Mesodermal cell (in vitro differentiated cells): ENCODE measurements around the gene OPN3.

ENCODE experiments used
- H3K27ac ChIP-seq: 2 replicates; pipeline ENCODE4 v1.7.0; 2013; ENCODE audit warnings: mild to moderate bottlenecking, low read depth, low read length, moderate library complexity; ENCODE audit not compliant: severe bottlenecking
- H3K36me3 ChIP-seq: 2 replicates; pipeline ENCODE4 v1.7.1; 2013; ENCODE audit warnings: mild to moderate bottlenecking, low read length, moderate library complexity; ENCODE audit not compliant: control insufficient read depth, insufficient read depth
- H3K4me1 ChIP-seq: one replicate; pipeline ENCODE4 v1.7.1; 2013; ENCODE audit warnings: mild to moderate bottlenecking, low read length; ENCODE audit not compliant: insufficient read depth, control insufficient read depth, poor library complexity, severe bottlenecking
- H3K4me3 ChIP-seq: 2 replicates; pipeline ENCODE4 v1.7.0; 2013; ENCODE audit warnings: low read length, control low read depth, mild to moderate bottlenecking; ENCODE audit not compliant: insufficient read depth, poor library complexity, severe bottlenecking; ENCODE audit errors: extremely low read depth
- H3K9me3 ChIP-seq: 2 replicates; pipeline ENCODE4 v1.7.1; 2013; ENCODE audit warnings: mild to moderate bottlenecking, low read length, moderate library complexity; ENCODE audit not compliant: control insufficient read depth
- WGBS, 2 experiments: methylation state at CpG; one replicate each; pipeline ENCODE4 v1.1.5; 2013; ENCODE audit warnings: missing lambda C conversion rate in 2 of 2; ENCODE audit not compliant: insufficient coverage in 2 of 2; 5-methylcytosine and 5-hydroxymethylcytosine counted together

The OPN3 gene

GRCh38 chr1:241637046-241637590 is 3.1 kb downstream of the OPN3 start:
- Histone ChIP-seq H3K4me3 (peak overlapping the region; percentile 81), H3K36me3 (peaks cover 31% of the 10 kb centered on the region)

DNA sequence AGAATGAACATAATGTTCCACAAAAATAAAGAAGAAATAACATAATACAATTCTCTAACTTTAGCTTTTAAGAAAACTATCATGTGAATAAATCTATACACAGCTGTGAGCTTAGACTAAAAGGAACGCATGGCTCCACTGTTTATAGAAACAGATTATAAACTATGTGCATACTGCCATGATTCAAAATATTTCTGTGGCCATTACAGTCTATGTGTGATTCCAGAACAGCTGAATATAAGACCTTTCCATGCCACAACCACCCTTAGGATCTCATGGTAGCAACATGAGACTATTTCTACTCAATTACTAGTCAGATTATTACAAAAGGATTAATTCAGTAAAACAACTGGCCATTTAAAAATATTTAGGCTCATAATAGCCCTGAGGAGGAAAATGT is 3.9 kb downstream of the OPN3 start:
- no CpG with 5 or more reads among the region's 1 CpG for WGBS, 2 experiments
- no peaks in the 10 kb centered on the region for H3K9me3 ChIP-seq
- no peak overlapping the region for H3K27ac ChIP-seq
- H3K36me3 ChIP-seq, result peaks cover 37% of the 10 kb centered on the region
- peaks cover 13% of the 10 kb centered on the region for H3K4me1 ChIP-seq
- H3K4me3 ChIP-seq, result no peak overlapping the region

More at GRCh38 chr1:241637046-241637590, 3.1 kb downstream of the OPN3 start:
- Histone ChIP-seq H3K27ac (no peak overlapping the region), H3K4me1 (peaks cover 13% of the 10 kb centered on the region), H3K9me3 (peaks cover 4% of the 10 kb centered on the region)

DNA sequence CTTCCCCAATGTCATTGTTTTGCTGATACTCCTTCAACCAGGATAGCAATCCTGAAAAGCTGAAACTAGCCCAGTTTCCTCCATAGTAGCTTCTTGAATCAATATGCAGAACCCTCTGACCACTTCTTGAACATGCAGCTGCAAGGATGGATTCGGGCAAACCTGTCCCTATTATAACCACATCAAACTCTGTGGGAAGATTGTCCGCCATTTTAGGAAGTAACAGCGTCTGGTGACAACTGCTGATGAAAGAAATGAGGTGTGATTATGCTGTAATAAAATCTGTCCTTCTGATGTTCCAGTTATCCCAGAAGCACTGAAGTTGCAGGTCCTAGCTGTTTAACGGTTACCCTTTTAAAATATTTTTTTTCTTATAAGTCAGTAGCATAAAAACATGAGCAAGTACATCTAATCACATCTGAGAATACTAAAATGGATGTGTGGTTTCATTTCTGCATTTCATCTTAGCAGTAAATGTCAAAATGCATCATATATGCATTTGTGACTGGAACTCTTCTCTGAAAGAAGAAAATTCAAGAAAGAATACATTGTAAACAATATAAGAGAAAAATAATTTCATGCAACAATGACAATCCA is 4.5 kb downstream of the OPN3 start:
- no peak overlapping the region for H3K27ac ChIP-seq
- 100% methylated on average over 1 of the region's 4 CpGs; no CpG with 5 or more reads in 1 of the 2 experiments for whole genome bisulfite sequencing, 2 experiments
- no peaks in the 10 kb centered on the region for H3K9me3 ChIP-seq
- peaks cover 13% of the 10 kb centered on the region for H3K4me1 ChIP-seq
- peaks cover 37% of the 10 kb centered on the region for H3K36me3 ChIP-seq
- H3K4me3 ChIP-seq, result no peak overlapping the region

- Histone ChIP-seq H3K4me1 (peaks cover 10% of the 10 kb centered on the region), H3K36me3 (peaks cover 42% of the 10 kb centered on the region), H3K27ac (no peak overlapping the region), H3K9me3 (no peaks in the 10 kb centered on the region), H3K4me3 (no peak overlapping the region)
- WGBS, 2 experiments, result no CpG with 5 or more reads among the region's 3 CpGs
Observed at GRCh38 chr1:241632987-241633386, 7.2 kb downstream of the OPN3 start.

GRCh38 chr1:241631674-241632073 is 8.5 kb downstream of the OPN3 start:
- Histone ChIP-seq H3K9me3 (no peaks in the 10 kb centered on the region), H3K36me3 (peaks cover 43% of the 10 kb centered on the region), H3K4me3 (no peak overlapping the region), H3K4me1 (peaks cover 11% of the 10 kb centered on the region), H3K27ac (no peak overlapping the region)
- WGBS, 2 experiments, result 80% methylated on average over 1 of the region's 5 CpGs

DNA sequence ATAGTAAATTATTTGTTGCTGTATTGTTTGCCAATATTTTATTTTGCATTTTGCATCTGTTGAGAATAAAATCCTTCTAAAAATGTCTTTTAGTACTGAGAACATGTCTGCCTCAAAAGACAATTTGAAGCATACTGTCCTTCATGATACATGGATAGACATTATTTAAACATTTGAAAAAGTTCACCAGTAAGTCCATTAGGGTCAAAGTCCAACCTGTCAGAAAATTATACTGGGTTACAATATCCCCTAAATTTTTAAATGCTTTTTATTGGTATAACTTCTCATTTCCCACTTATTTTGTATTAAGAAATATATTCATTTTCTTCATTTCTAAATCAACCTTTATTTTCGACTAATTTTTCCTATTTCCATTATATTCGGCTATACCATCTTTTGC is 9.3 kb downstream of the OPN3 start:
- no CpG with 5 or more reads among the region's 2 CpGs for whole genome bisulfite sequencing, 2 experiments

GRCh38 chr1:241630476-241630875 is 9.7 kb downstream of the OPN3 start:
- Histone ChIP-seq H3K4me3 (no peak overlapping the region), H3K9me3 (no peaks in the 10 kb centered on the region), H3K4me1 (peaks cover 11% of the 10 kb centered on the region), H3K36me3 (peaks cover 44% of the 10 kb centered on the region), H3K27ac (no peak overlapping the region)
- no CpG with 5 or more reads among the region's 1 CpG for WGBS, 2 experiments

More for the DNA sequence above, 9.3 kb downstream of the OPN3 start:
- peaks cover 44% of the 10 kb centered on the region for H3K36me3 ChIP-seq
- no peak overlapping the region for H3K4me3 ChIP-seq
- H3K9me3 ChIP-seq, result no peaks in the 10 kb centered on the region
- H3K4me1 ChIP-seq, result peaks cover 11% of the 10 kb centered on the region
- no peak overlapping the region for H3K27ac ChIP-seq

DNA sequence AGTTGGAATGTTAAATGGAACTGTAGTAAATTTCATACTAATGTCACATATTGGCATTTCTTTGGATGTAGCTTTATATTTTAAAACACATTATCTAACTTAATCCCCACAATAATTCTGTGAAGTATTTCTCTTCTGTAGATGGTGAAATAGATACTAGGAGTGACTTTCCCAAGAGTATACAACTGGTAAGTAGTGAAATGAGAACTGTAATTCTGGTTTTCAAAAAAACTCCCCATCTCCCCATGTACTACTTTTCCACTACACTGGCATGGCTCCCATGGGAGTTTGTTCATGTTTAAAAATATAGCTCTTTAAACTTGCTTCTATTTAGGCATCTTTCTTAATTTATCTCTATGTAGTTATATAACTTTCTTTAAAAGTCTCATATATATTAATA is 10.2 kb downstream of the OPN3 start:
- no peak overlapping the region for H3K4me3 ChIP-seq
- no peak overlapping the region for H3K27ac ChIP-seq
- H3K4me1 ChIP-seq, result peaks cover 11% of the 10 kb centered on the region
- peaks cover 39% of the 10 kb centered on the region for H3K36me3 ChIP-seq
- no peaks in the 10 kb centered on the region for H3K9me3 ChIP-seq

GRCh38 chr1:241627453-241628259 is 12.5 kb downstream of the OPN3 start:
- Histone ChIP-seq H3K4me1 (peaks cover 7% of the 10 kb centered on the region), H3K4me3 (no peak overlapping the region), H3K36me3 (peaks cover 23% of the 10 kb centered on the region), H3K9me3 (no peaks in the 10 kb centered on the region), H3K27ac (no peak overlapping the region)
- WGBS, 2 experiments, result 89 to 96% methylated on average over 5 of the region's 9 CpGs

- H3K9me3 ChIP-seq, result no peaks in the 10 kb centered on the region
- peaks cover 7% of the 10 kb centered on the region for H3K4me1 ChIP-seq
- peaks cover 15% of the 10 kb centered on the region for H3K36me3 ChIP-seq
- no peak overlapping the region for H3K4me3 ChIP-seq
- no CpG with 5 or more reads among the region's 2 CpGs for WGBS, 2 experiments
- H3K27ac ChIP-seq, result no peak overlapping the region
Observed at GRCh38 chr1:241624935-241625334, 15.2 kb downstream of the OPN3 start.

DNA sequence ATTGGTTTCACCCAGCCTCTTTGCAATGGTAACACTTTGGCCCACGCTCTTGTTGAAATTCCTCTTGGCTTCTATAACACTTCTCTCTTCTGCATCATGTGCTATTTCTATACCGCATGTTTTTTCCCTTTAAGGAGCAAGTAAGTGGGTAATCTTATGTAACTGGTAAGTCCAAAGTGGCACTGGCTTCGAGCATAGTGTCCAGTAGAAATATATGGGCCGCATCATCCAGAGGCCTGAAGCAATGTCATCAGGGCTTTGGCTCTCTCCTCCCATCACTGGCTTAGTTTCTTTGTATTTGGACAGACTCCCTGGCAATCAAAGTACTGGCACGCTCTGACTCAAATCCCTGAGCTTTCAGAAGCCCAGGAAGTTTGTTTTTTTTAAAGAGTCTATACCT is 17.5 kb downstream of the OPN3 start:
- no peak overlapping the region for H3K27ac ChIP-seq
- H3K36me3 ChIP-seq, result peaks cover 9% of the 10 kb centered on the region
- WGBS, 2 experiments, result 91 to 100% methylated on average over 1 to 3 of the region's 5 CpGs
- peaks cover 3% of the 10 kb centered on the region for H3K4me1 ChIP-seq
- H3K9me3 ChIP-seq, result no peaks in the 10 kb centered on the region
- H3K4me3 ChIP-seq, result no peak overlapping the region
